ENCODE measurements around the gene CPPED1. TPM values are rescaled to one million over a fixed set of nuclear protein-coding genes. Genes with fewer than 3 reads are reported as not detected.

Gene CPPED1
- total RNA-seq, 4 donors from 2014 or later, result 4.1 to 17.3 (median 12.7) TPM

DNA sequence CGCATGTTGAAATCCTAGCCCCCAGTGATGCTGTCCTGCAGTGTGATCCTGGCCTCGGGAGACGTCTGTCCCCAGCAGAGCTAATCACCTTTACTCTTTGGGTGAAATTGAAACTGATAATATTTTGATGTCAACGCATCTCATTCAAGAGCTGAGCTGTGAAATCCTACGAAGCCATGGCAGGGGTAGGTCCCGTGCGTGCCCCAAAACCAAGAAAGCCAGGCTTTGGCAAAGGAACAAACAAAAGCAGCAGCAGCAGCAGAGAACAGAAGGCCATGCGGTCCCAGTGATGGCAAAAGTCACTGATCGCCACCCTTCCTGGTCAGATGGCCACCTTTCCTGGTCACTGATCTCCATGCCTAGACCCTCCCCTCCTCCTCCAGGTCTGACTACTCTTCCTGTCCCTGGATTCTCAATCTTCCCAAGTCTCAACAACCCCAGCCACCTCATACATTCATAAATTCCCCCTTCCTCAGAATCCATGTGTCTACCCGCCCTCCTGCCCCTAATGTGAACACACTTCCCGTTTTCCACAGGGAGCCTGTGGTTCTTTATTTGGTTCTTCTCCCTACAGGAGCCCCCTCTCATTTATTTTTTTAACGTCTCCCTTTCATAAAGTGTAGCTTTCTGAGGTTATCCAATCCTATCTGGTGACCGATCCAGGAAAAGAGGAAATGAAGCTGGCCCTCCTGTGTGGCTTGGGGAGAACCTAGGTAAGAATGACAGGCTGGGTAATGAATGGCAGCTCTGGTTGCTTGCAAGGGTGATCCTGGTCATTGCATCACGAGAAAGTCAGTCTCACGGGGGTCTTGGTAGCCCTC is 50.3 kb downstream of the CPPED1 start:
- no peak overlapping the region for H3K27ac ChIP-seq
- H3K27me3 ChIP-seq, result no peaks in the 10 kb centered on the region
- no peak for DNase-seq
- in situ Hi-C loops (cut with MboI; ENCODE audit: low pct_ligation_motif_present in 1 of 4, low pct_unique_long_range_greater_than_20kb in 1 of 4, low sequenced_read_pairs in 3 of 4) (no loop called here), intact Hi-C loops (cut with DNase I; ENCODE audit: low total_unique reads) (no loop called here)
- H3K9me3 ChIP-seq, result no peaks in the 10 kb centered on the region
- no peak for TF ChIP-seq POLR2A (IDR thresholded peaks at IDR 0.05)
- no peak for TF ChIP-seq POLR2AphosphoS5 (IDR thresholded peaks at IDR 0.05)
- TF ChIP-seq EP300 (IDR thresholded peaks at IDR 0.05; ENCODE audit: low read depth), result no peak
- TF ChIP-seq, protein P1, sequence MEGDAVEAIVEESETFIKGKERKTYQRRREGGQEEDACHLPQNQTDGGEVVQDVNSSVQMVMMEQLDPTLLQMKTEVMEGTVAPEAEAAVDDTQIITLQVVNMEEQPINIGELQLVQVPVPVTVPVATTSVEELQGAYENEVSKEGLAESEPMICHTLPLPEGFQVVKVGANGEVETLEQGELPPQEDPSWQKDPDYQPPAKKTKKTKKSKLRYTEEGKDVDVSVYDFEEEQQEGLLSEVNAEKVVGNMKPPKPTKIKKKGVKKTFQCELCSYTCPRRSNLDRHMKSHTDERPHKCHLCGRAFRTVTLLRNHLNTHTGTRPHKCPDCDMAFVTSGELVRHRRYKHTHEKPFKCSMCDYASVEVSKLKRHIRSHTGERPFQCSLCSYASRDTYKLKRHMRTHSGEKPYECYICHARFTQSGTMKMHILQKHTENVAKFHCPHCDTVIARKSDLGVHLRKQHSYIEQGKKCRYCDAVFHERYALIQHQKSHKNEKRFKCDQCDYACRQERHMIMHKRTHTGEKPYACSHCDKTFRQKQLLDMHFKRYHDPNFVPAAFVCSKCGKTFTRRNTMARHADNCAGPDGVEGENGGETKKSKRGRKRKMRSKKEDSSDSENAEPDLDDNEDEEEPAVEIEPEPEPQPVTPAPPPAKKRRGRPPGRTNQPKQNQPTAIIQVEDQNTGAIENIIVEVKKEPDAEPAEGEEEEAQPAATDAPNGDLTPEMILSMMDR (IDR thresholded peaks at IDR 0.05), result no peak
- 88 to 89% methylated on average over 9 to 15 of the region's 15 CpGs for WGBS, 2 donors (ENCODE audit: low coverage in 1 of 2)
- no peaks in the 10 kb centered on the region for H3K36me3 ChIP-seq
- H3K4me1 ChIP-seq, result peaks cover 0 to 4% (median 0%) of the 10 kb centered on the region in 4 donors
- no peak overlapping the region for H3K4me3 ChIP-seq

DNA sequence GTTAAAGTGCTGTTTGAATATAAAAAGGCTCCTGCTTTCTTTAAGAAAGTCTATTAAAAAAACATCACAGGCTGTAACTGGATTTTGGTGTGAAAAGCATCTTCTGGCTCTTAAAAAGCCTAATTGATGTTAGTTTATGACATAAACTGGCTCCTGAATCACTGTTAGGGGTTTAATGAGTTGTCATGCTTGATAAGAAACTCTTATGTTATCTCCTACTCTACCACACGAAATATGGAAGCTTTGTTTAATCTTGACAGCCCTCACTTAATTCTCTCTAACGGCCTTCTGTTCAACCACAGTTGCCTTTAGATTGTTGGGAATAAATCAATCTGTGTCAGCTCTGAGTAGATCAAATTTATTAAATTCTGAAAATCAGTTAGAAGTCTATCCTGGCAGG is 51.5 kb downstream of the CPPED1 start:
- in situ Hi-C loops (cut with MboI; ENCODE audit: low pct_ligation_motif_present in 1 of 4, low pct_unique_long_range_greater_than_20kb in 1 of 4, low sequenced_read_pairs in 3 of 4), result no loop called here

DNA sequence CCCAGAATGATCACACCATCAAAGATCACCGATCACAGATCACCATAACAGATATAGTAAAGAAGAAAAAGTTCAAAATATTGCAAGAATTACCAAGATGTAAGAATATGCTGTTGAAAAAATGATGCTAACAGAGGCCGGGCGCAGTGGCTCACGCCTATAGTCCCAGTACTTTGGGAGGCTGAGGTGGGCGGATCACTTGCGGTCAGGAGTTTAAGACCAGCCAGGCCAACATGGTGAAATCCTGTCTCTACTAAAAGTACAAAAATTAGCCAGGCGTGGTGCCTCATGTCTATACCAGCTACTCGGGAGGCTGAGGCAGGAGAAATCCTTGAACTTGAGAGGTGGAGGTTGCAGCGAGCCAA is 53.2 kb downstream of the CPPED1 start:
- DNase-seq, result no peak
- no peak overlapping the region for H3K4me3 ChIP-seq
- 83 to 85% methylated on average over 9 of the region's 9 CpGs for WGBS, 2 donors (ENCODE audit: low coverage in 1 of 2)
- intact Hi-C loops (cut with DNase I; ENCODE audit: low total_unique reads) (no loop called here), in situ Hi-C loops (cut with MboI; ENCODE audit: low pct_ligation_motif_present in 1 of 4, low pct_unique_long_range_greater_than_20kb in 1 of 4, low sequenced_read_pairs in 3 of 4) (no loop called here)
- H3K27ac ChIP-seq, result no peak overlapping the region
- no peaks in the 10 kb centered on the region for H3K27me3 ChIP-seq
- H3K36me3 ChIP-seq, result no peaks in the 10 kb centered on the region
- TF ChIP-seq EP300 (IDR thresholded peaks at IDR 0.05; ENCODE audit: low read depth) (no peak), POLR2A (IDR thresholded peaks at IDR 0.05) (no peak), POLR2AphosphoS5 (IDR thresholded peaks at IDR 0.05) (no peak)
- TF ChIP-seq, protein P1 (IDR thresholded peaks at IDR 0.05), result no peak
- peaks cover 0 to 4% (median 0%) of the 10 kb centered on the region in 4 donors for H3K4me1 ChIP-seq
- H3K9me3 ChIP-seq, result no peaks in the 10 kb centered on the region

More for the DNA sequence above, 51.5 kb downstream of the CPPED1 start:
- DNase-seq, result no peak
- WGBS, 2 donors (ENCODE audit: low coverage in 1 of 2), result 33 to 43% methylated on average over 2 of the region's 2 CpGs
- Histone ChIP-seq H3K27me3 (no peaks in the 10 kb centered on the region), H3K36me3 (no peaks in the 10 kb centered on the region), H3K4me1 (peaks cover 0 to 4% (median 0%) of the 10 kb centered on the region in 4 donors), H3K27ac (no peak overlapping the region), H3K9me3 (no peaks in the 10 kb centered on the region), H3K4me3 (no peak overlapping the region)
- intact Hi-C loops (cut with DNase I; ENCODE audit: low total_unique reads), result no loop called here
- TF ChIP-seq, protein P1 (IDR thresholded peaks at IDR 0.05), result no peak
- TF ChIP-seq EP300 (IDR thresholded peaks at IDR 0.05; ENCODE audit: low read depth), result no peak
- TF ChIP-seq POLR2AphosphoS5 (IDR thresholded peaks at IDR 0.05), result no peak
- no peak for TF ChIP-seq POLR2A (IDR thresholded peaks at IDR 0.05)

DNA sequence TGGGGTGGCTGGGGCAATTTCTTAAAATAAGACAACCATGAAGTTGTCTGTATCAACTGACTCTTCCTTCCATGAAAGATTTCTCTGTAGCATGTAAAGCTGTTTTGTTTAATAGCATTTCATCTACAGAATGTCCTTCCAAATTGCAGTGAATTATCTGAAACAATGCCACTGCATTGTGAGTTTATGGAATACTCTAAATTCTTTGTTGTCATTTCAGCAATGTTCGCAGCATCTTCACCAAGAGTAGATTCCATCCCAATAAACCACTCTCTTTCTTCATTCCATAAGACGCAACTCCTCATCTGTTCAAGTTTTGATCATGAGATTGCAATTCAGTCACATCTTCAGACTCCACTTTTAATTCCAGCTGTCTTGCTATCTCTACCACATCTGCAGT is 54.6 kb downstream of the CPPED1 start:
- intact Hi-C loops (cut with DNase I; ENCODE audit: low total_unique reads), result no loop called here
- Histone ChIP-seq H3K4me1 (peaks cover 0 to 4% (median 0%) of the 10 kb centered on the region in 4 donors), H3K27me3 (no peaks in the 10 kb centered on the region), H3K27ac (no peak overlapping the region), H3K4me3 (no peak overlapping the region), H3K9me3 (peaks cover 0 to 3% of the 10 kb centered on the region in 2 donors), H3K36me3 (no peaks in the 10 kb centered on the region)
- TF ChIP-seq EP300 (IDR thresholded peaks at IDR 0.05; ENCODE audit: low read depth), result no peak
- no peak for TF ChIP-seq POLR2AphosphoS5 (IDR thresholded peaks at IDR 0.05)
- TF ChIP-seq, protein P1 (IDR thresholded peaks at IDR 0.05), result no peak
- no peak for TF ChIP-seq POLR2A (IDR thresholded peaks at IDR 0.05)
- in situ Hi-C loops (cut with MboI; ENCODE audit: low pct_ligation_motif_present in 1 of 4, low pct_unique_long_range_greater_than_20kb in 1 of 4, low sequenced_read_pairs in 3 of 4), result no loop called here
- WGBS, 2 donors (ENCODE audit: low coverage in 1 of 2), result 97 to 100% methylated on average over 2 of the region's 2 CpGs
- no peak for DNase-seq

All from transverse colon (tissue), 4 donors.